CD4-positive, alpha-beta T cell treated with Interleukin-4 for 4 hours (primary cell): ENCODE measurements around the gene RTL10.
A peak's percentile ranks its signal among the peaks of the same experiment; 100 is the strongest.

Source experiments
- DNase-seq: peaks from one replicate; pipeline ENCODE4 v3.0.0-alpha.2; 2020

Gene RTL10

DNA sequence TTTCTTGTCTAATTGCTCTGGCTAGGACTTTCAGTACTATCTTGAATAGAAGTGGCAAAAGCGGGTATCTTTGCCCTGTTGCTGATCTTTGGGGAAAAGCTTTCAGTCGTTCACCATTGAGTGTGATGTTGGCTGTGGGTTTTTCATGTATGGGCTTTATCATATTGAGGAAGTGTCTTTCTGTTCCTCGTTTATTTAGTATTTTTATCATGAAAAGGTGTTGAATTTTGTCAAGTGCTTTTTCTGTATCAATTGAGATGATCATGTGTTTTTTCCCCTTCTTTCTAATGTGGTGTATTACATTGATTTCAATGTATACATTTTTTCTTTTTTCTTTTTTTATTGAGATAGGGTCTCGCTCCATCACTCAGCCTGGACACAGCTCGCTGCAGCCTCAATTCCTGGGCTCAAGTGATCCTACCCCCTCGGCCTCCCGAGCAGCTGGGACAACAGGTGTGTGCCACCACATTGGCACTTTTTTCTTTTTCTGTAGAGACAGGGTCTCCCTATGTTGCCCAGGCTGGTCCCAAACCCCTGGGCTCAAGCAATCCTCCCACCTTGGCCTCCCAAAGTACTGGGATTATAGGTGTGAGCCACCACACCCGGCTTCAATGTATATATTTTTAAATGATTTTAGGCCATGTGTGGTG lies 5.3 kb upstream of the RTL10 start:
- DNase-seq: no peak

DNA sequence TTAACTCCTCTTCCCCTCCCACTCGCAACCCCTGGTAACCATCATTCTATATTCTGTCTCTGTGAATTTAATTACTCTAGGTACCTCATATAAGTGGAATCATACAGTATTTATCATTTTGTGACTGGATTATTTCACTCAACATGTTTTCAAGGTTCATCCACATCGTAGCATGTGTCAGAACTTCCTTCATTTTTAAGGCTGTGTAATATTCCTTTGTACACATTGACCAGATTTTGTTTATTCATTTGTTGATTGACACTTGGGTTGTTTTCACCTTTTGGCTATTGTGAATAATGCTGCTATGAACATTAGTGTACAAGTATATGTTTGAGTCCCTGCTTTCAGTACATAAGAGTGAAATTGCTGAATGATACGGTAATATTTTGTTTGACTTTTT lies 2.7 kb upstream of the RTL10 start:
- no peak for DNase-seq

DNA sequence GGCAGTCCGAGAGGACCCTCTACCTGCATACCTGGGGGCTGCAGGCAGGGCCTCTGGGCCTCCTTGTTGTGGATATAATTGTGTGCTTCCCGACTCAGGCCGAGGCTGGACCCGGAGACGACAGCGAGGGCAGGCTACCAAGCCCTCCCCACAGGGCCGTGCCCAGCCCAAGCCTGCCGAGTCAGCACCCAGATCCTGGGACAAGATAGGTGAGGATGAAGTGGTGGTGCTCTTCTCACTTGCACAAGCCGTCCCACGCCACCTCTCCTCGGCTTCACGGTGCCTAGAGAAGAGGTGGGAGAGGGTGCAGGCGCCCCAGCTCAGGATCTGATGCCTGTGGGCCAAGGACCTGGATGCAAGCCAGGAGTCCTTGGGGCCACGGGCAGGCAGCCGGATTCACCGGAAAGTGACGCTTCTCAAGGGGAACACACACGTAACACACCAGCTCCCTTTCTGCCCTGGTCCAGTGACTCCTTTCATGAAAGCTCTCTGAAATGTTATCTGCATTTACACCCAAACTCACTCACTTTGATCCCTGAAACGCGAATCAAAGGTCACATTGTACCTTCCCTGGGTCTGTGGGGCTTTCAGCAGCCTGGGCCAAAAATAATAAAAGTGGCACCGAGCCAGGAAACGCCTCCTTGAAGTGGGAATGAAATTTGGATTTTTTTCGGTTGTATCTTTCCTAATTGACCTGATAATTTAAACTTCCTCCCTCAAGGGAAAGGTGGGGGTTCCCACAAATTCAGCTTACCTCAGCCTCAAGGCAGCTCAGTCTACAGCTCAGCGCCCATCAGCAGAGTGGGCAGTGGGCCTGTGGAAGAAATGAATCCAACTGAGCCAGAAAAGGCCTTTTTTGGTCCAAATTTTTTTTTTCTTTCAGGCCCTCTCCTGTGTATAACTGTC lies 1.1 kb upstream of the RTL10 start:
- DNase-seq: peak; percentile 60

DNA sequence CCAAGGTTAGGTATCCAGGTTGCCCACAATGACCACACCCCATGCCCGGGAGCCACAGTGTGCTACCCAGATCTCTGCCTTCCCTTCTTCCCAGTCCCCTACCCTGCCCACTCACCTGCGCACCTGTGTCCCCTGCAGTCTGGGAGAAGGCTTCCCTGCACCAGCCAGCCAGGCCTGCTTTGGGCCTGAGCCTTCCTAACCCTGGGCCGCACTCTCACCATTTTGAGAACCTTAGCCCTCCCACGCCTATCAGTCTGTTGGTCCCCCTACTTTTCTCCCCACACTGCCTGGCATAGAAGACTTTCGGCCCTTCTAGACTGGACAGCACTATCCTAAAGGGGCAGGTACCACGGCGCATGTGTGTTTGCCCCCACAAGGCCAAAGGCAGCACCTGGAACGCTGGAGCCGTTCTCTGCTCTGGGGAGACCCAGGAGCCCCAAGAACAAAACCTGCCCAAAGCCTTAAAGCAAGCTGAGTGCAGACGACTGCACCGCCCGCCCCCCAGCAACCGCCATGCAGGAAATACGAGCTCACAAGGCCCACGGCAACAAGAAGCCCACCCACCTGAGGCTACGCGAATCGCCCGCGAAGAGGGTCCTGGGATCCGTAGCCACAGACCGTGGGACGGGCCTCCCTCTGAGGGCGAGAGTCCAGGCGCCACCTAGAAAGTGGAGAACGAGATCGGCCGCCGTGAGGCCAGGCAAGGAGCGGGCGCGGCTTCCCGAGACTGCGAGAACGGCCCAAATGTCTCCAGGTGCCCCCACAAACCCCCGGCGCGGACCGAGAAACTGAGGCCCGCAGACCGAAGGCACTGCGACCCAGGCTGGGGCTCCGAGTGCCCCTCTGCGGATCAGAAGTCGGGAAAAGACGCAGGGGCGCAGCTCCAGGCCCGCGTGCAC lies 546 bp downstream of the RTL10 start:
- no peak for DNase-seq

DNA sequence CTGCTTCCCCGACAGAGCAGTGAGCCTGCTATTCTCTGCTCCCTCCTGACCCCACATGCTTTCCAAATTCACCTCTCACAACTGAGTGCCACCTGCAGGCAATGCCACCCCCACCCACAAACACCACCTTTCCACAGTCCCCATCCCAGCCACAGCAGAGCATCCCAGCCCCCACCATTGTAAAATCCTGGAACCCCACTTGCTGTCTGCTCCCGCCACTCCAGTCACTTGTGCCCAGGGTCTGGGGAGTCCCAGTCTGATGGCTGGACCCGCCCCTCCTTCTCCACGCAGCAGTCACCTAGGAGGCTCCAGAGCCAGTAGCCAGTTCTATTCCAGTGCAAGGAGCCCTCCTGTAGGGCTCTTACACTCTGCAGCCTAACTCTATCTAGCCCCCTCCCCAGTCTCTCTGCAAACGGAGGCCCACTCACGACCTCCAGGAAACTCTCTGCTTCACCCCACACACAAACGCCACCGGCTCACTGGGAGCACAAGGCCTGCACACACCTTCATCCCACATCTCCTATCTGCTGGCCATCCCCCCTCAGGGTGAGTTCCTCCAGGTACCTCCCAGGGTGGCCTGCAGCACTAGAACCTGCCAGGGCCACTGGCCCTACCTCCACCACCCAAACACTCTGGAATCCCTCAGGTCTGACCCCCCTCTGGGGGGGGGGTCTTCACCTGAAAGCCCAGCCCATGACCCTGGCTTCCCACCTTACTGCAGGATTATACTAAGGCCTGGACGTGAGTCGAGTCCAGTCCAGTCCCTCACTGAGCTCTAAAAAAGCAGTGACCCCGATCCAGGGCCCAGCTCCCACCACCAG lies 1.4 kb downstream of the RTL10 start:
- DNase-seq: no peak

DNA sequence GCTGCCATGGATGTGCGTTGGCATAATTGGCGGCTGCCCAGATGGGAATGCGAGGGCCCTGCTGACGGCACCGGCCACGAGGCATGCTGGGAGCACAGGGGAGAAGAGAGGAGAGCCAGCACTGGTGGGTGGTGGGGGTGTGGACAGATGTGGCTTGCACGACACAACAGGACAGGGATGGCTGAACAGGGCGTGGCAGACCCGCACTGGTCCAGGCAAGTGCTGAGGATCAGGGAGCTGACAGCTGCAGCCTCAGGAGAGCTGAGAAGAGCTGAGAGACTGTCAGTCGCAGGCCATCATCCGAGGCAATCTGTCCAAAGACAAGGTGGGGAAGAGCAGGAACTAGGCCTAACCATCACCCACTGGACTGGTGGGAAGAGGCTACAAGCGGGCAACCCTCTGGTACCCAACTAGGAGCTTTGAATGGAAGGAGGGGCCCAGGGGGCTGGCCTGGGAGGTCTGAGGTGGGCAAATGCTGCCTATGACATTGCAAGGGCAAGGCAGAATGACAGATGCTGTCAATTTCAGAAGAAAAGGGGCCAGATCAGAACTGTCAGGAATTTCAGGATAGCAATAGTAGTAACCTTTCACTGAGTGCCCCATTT lies 2.4 kb downstream of the RTL10 start:
- DNase-seq: no peak

DNA sequence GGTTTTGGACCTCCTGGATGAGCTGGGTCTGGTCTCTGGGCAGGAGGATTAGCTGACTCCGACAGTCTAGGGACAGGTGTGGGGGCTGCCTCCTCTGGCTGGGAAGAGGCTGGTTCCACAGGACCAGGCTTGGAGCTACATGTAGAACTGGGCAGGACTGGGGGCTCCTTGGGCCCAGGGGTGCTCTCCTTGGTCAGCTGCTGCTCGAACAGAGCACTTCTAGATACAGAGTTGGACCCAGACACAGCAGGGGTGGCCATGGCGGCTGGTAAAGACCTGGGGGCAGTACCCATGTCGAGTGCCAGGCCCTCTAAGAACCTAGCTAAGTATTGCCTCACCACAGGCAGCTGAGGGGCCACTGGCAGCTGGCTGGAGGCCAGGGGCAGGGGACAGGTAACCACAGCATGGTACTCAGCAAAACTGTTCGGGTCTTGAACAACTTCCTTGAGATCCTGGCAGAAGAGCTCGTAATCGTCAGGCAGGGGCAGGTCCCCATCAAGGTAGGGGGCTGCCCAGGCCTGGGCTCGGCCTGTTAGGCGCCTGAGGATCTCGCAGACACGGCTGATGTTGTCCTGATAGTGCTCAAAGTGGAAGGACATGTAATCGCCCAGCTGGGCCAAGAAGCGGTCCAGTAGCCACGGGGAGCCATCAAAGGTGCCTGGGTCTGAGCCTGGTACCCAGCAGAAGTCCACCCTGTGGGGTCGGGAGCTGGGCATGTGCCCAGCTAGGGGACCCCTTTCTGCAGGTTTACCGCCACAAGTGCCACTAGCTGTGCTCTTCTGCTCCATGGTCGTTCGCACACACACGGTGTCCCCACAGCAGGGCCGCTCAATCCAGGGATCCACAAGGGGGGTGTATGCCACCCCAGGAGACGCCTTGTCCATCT lies 3.1 kb downstream of the RTL10 start:
- no peak for DNase-seq

DNA sequence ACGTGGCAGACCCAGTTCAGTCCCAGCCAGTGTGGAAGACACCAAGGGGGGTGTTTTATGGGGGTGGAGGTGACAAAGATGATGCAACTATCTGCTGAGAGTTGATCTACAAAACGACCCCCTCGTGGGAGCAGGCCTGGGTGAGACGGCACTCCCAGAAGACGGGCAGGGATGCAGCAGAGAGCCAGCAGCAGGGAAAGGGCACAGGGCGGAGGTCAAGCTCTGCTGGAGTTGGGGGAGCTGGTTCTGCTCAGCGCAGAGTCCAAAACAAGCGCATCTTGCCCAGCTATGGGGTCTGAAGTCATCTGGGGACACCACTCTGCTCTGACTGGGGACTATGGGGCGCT lies 3.9 kb downstream of the RTL10 start:
- no peak for DNase-seq

DNA sequence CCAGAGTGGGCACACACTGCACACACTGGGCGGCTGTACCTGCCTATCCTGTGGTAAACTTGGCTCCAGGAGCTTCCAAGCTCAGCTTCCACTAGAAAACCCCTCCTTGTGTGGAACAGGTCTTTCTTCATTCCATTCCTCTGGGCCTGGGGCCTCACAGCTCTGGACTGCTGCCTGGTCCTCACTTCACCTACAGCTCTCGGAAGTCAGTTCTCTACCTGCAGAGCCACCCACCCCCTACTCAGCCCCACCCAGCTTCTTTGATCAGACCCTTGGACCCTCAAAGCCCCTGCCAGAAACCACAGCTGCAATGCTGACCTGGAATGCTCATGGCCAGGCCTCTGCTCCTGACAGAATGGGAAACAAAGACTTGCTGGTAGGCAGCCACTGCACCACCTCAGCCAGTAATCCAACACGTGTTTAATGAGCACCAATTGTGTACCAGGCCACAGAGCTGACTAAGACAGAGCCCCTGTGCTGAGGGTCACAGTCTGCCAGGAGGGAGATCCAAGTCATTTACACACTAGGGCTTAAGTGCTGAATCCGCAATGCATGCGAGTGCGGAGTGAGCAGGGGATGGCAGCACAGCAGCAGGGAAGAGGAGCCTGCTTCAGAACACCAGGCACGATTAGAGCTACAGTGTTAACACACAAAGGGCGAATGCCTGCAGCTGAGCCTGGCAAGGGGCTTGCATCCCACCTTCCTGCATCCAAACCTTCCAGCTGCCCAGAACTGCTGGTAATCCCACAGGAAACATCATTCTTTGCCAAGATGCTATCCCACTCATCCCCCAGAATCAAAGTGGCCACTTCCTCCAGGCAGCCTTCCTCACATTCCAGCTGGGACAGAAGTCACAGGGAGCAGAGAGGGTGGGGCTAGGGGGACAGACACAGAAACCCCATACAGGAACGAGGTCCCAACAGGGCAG lies 4.6 kb downstream of the RTL10 start:
- no peak for DNase-seq

DNA sequence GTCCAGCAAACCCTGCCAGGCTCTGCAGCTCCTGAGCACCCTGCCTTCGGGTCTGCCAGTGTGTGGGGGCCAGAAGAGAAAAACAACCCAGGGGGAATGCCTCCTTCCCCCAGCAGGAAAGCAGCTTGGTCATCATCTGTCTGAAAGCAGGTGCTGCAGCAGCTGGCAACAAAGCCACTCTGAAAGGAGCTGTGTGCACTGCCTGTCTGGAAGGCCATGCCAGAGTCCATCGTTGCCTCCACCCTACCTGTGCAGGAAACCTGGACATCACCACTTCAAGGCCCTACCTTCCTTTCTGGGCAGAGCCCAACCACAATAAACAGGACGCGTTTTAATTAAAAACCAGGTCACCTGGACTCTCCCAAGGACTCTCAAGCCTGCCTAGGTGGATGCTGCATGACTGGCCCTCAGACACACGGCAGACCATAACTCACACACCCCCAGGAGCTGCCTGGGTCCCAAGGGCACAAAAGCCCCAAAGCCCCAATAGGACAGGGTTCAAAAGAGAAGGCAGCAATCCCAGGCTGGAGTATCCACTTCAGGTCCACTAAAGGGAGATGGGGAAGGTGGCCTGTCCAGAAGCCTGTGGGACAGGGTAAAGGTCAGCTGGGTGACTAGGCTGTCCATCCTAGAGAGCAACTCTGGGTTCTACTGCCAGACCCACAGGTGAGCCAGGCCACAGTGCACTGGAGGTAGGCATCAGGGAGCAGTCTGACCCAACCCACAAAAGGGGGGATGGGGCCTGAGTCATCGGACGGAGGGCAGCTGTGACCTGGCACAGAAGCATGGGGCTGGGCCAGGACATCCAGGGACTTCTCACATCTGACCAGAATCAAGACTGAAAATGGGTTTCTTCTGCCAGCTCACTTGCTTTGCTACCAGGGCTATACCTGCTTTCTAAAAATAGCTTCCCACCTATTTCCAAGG lies 6.1 kb downstream of the RTL10 start:
- DNase-seq: no peak

DNA sequence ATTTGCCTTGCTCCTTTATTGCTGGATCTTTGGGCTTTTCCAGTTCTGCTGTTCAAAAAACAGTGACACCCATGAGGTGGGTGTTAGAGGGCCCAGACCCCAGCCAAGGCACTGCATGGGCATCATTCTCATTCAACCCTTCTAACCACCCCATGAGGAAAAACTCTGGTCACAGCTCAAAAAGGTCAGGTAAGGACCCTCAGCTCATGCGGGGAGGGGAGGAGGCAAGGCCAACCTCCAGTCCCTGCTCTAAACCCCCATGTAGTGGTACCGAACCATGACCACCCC lies 7.4 kb downstream of the RTL10 start:
- DNase-seq: no peak

DNA sequence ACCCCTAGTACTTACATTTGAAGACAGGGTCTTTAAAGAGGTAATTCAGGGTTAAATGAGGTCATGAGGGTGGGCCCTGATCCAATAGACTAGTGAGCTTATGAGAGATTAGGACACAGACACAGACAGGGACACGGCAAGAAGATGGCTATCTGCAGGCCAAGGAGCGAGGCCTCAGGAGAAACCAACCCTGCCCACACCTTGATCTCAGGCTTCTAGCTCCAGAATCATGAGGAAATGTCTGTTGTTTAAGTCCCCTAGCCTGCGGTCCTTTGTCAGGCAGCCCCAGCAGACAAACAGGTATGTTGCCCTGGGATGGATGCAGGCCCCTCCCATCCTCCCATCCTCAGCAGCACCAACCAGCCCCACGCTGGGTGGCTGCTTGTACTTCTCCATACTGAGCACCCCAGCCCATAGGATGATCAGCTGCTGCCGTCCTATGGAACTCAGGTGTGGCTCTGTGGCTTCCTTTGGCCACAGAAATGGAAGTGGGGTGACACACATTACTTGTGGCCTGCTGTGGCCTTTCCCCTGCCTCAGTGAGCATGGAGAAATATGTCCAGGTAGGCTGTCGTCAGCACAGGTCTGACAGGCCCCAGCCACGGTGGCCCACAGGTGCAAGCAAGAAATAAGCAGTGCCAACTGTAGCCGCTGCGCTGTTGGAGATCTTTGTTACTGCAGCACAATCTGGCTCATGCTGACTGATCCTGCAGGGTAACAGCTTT lies 7.9 kb downstream of the RTL10 start:
- DNase-seq: no peak

DNA sequence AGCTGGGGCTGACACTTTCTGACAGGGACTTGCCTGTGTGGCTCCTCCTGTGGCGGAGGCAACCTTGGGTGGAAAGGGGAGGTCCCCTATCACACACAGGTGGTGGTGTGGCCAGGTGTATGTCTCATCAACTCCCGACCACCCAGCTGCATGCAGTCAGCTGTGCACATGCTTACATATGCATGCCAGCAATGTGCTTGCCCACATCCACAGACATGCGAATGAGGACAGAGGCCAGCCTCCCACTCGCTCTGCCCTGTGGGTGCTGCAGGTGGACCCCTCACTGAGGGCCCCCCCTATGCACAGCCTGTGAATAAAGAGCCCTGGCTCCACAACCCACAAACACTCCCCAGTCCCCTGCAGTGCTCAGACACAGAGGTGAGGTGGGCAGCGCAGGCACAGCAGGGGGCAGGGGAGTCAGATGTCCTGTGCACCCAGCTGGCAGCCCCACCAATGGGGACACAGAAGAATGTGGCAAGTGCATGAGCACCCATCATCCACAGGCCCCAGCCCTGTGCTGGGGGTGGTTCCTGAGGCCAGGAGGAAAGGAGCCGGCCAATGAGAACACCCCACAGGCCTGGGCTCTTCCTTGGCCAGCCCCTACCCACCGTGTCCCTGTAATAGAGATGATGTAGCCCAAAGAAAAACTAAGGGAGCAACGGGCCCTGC lies 9.5 kb downstream of the RTL10 start:
- DNase-seq: no peak

DNA sequence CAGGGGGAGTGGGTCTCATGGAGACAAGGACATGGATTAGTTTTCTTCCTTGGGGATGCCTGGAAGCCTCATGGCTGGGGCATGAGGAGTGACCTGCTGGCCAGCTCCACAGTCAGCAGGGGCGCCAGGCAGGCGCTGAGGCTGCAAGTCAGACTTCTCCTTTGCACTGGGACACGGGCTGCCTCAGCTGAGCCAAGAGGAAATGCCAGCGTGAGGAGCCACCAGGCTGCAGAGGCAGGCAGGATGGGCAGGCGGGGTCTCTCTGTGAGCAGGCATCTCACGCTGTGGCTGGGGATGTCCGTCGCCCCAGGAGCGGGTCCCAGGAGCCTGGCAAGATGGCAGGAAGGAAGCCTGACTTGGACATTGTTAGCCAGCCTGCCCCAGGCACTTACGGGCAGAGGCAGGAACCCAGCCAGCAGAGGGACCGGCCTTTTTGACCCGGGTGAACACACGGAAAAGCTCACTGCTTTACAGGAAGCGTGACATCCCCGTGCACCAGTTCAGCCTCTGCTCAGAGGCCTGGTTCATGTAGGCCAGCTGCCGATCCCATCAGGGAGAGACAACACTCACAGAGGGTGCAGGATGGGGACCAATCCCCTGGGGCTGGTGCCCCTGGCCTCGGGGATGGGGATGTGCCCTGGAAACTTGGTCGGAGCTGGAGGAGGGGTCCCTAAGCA lies 10.2 kb downstream of the RTL10 start:
- DNase-seq: no peak

DNA sequence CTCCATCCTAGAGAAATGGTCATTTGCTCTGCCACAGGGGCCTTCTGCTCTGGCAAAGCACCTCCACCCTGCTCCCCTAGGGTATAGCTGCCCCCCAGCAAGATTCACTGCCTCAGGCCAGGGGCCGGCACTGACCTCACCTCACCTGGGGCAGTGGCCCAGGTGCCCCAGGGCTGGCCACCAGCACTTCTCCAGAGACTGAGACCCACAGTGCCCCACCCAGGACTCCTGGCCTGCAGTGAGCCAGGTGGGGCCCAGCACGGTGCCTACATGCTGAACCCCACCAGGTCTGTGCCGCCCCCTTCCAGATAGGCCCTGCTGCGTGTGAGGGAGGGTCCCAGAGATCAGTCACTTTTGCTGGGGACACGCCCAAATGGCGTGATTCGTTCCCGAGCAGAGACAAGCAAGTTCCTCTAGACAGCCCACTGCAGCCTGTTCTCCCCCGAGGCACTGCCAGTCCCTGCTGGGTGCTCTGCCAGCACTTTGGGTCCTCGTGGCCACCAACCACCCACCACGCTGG lies 10.8 kb downstream of the RTL10 start:
- no peak for DNase-seq

DNA sequence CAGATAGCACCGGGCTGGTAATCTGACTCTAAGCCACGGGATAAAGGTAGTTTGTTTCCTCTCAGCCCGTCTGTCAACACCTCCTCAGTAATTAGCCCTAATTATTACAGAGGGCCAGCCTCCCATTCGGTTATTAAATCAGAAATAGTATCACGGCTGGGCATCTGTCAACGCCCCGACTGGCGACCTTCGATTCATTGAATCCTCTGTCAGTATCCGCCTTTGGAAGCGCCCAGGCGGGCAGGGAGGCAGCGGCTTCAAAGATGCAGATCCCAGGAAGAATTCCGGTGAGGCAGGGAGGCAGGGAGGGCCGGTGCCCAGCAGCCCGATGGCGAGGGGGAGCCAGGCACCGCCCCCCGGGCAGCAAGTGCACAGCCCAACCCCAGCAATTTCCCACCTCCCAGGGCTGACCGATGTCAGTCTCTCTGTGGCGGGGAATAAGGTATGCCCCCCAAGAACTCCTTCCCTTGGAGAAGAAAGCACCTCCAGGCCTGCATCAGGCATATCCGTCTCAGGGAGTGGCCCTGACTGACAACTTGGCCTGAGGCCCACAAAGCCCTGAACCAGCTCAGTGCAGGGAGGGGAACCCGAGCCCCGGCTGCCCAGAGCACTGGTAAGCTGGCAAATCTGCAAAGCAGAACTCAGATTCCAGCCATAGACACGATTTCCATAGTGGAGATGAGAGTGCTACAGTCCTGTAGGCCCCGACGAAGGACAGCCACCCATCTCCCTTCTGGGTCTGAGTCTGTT lies 11.4 kb downstream of the RTL10 start:
- no peak for DNase-seq
